HG02571 (cell line): ENCODE measurements around the gene STXBP5.

Experiments used
- ATAC-seq: cut with Tn5 transposase; IDR thresholded peaks from one replicate; pipeline ENCODE4 v1.9.1; 2021; ENCODE audit warnings: mild to moderate bottlenecking, moderate library complexity; ENCODE audit not compliant: unreplicated experiment

STXBP5 gene

DNA sequence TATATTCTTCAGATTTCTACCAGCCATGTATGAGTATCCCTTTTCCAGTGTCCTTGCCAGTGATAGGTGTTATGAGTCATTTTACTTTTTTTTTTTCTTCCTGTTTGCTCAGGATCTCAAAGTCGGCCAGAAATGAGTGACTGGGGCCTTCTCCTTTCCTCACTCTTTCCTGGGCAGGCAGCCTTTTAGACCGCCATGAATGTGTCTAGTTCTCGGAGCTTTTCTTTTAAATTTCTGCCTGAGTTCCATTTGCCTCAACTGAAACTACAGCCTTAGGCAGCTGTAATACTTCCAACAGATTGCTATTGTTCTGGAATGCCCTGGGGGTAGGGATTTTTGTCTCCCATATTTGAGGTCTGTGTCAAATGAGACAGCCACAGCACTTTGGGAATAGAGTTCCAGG, 83.7 kb downstream of the STXBP5 start:
- ATAC-seq = no peak

DNA sequence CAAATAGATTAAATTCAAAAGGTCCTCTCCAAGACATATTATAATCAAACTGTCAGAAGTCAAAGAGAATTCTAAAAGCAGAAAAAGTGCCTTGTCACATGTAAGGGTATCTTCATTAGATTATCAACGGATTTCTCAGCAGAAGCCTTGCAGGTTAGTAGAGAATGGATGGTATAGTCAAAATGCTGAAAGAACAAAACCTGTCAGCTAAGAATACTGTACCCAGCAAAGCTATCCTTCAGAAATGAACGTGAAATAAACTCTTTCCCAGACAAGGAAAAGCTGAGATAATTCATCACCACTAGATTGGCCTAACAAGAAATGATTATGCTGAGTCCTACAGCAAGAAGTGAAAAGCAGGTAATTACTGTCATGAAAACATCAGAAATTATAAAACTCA, 92.9 kb downstream of the STXBP5 start:
- no peak for ATAC-seq

DNA sequence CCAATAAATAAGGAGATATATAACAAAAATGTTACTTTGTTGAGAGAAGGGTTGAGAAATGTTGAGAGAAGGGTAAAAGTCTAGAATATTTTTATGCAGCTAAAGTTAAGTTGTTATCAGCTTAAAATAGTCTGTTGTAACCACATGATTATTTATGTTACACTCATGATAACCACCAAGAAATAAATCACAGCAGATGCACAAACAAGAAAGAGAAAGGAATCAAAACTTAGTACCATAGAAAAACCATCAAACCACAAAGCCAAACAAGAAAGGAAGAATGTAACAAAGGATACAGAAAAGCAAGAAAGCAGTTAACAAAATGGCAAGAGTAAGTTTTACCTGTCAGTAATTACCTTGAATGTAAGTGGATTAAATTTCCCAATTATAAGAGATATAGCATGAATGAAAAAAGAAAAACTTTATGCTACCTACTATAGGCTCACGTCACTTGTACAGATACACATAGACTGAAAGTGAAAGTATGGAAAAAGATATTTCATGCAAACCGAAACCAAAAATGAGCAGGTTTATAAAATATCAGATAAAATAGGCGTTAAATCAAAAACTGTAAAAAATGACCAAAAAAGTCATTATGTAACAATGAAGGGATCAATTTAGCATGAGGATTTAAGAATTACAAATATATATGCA, 93.6 kb downstream of the STXBP5 start:
- ATAC-seq = no peak

DNA sequence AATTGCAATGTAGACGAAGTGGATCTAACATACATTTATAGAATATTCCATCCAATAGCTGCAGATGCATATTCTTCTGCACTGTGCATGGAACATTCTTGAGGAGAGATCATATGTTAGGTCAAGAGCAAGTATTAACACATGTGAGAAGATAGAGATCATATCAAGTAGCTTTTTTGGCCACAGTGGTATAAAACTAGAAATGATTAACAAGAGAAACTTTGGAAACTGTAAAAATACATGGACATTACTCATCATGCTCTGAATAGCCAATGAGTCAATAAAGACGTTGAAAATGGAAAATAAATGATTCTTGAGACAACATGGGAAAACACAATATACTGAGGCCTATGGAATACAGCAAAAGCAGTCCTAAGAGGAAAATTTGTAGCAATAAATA, 94.2 kb downstream of the STXBP5 start:
- ATAC-seq = no peak

DNA sequence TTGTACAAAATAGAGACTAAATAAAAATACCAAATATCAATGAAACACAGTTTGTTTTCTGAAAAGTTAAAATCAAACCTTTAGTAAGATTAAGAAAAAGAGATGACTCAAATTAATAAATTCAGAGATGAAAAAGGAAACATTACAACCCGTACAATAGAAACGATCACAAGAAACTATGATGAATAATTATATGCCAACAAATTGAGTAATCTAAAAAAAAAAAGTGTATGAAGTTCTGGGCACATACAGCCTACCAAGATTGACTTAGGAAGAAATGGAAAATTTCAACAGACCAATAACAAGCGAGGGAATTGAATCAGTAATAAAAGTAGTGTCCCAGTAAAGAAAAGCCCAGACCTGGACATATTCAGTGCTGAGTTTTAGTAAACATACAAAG, 94.8 kb downstream of the STXBP5 start:
- no peak for ATAC-seq

DNA sequence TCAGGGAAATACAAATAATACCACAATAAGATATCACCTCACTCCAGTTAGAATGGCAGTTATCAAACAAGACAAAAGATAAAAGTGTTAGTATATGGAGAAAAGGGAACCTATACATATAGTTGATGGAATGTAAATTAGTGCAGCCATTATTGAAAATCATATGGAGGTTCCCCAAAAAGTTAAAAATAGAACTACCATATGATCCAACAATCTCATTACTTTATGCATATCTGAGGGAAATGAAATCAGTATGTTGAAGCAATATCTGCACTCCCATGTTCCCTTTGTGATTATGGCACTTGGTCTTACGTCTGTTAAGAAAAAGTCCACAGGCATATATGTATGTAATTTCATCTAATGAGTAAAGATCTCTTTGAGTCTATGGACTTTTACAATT, 96.9 kb downstream of the STXBP5 start:
- ATAC-seq = no peak

DNA sequence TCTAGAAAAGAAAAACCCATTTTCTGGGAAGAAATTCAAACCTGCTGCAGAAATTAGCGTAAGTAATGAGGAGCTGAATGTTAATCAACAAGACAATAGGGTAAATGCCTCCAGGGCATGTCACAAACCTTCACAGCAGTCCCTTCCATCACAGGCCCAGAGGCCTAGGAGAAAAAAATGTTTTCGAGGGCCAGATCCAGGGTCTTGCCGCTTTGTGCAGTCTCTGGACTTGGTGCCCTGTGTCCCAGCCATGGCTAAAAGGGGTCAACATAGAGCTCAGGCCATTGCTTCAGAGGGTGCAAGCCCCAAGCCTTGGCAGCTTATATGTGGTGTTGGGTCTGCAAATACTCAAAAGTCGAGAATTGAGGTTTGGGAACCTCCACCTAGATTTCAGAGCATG, 99.8 kb downstream of the STXBP5 start:
- no peak for ATAC-seq

DNA sequence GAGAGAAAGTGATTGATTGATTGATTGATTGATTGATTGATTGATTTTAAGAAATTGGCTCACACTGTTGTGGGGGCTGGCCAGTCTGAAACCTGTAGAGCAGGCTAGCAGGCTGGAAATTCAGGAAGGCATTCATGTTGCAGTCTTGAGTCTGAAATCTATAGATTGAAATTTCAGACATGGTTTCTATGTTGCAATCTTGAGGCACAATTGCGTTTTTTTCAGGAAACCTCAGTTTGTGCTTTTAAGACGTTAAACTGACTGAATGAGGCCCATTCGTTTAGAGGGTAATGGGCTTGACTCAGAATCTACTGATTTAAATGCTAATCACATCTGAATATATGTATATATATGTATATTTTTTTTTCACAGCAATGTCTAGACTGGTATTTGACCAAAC, 106.3 kb downstream of the STXBP5 start:
- no peak for ATAC-seq

DNA sequence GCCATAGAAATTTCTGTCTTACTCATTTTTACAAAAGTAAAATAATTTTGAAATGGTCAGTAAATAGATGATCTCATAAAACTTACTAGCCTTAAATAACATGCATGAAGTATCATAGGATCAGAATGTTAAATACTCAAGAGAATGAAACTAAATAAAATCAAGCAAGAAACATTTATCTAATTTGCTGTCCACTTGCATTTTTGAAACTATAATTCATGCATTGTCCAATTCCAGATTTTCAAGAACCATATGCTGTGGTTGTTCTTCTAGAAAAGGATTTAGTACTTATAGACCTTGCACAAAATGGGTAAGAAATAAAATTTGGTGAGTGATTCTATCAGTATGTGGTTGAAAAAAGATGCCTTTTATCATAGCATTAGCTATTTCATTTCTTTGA, 107.0 kb downstream of the STXBP5 start:
- ATAC-seq = no peak

DNA sequence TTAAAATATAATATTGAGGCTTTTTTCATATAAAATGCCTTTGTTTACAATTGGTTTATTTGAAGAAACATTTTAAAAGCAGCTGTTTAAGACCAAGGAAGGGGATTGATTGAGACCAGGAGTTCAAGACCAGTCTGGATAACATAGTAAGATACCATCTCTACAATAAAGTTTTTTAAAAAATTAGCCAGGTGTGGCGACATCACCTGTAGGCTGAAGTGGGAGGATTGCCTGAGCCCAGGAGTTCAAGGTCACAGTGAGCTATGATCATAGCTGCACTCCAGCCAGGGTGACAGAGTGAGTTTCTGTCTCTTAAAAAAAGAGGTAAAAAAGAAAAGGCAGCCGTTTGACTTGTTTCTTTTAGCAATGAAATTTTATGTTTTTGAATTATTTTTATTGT, 117.0 kb downstream of the STXBP5 start:
- no peak for ATAC-seq

DNA sequence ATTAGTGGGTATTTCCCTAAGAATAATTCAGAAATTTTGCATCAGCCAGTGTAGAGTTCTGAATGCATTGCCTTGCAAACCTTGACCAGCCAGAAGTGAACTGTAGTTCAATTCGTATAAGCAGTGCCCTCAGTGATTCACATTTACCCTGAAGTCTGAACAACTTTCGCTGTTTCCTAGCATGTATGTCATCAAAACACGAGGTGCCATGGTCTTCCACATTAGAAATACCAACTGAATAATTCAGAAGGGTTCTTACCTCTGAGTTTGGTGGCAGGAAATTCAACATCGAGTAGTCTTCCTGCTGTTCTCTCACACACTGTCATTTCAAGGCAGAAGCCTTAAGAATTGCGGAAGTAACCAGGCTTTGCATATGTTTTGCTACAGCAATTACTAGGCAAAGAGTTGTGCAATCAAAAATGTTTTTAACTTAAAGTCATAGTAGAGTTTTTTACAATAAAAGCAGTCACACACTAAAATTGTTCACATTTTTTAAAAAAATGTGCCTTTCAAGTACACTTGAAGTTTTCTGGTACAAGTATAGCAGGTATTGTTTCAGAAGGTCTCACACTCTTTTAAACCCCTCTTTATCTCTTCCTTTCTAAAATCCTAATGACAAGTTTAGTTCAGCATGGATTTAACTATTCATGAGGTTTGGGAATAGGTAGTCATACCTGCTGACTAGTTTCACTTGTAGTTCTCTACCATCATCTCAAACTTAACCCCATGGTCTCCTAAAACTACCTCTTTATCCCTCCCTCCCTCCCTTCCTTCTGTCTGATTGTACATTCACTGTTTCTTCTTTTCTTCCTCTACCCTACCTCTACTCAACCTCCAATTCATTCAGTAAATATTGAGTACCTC, 118.3 kb downstream of the STXBP5 start:
- peak; percentile 96 for ATAC-seq

DNA sequence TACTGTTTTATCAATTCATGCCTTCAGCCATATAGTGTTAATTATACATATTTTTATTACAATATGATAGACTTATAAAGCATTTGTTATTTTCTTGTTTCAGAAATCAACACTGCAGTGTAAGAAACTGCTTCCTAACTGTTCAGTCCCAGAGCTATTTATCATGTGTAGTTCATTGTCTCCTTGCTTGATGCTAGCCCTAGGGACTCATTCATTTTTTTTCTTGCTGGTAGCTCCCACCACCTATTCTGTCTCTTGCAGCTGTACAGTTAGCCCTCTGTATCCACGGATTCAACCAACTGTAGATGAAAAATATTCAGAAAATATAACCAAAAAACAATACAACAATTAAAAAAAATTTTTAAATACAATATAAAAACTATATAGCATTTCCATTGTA, 121.3 kb downstream of the STXBP5 start:
- ATAC-seq = no peak

DNA sequence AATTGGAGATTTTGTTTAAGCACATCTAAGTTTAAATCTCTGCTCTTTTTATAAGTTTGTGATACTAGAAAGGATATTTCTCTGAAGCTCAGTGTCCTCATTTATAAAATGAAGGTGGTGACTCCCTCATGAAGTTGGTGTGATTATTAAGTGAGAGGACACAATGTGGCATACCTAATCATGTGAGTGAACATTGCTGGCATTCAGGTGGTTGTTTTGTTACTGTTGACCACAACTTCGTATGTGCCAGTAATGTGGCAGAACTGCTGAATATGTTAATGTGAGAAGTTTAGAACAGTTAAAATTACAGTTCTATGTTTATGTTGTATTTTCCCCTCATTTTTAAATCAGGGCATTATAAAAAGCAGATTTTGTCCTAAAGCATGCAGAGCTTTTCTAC, 127.2 kb downstream of the STXBP5 start:
- ATAC-seq = no peak

DNA sequence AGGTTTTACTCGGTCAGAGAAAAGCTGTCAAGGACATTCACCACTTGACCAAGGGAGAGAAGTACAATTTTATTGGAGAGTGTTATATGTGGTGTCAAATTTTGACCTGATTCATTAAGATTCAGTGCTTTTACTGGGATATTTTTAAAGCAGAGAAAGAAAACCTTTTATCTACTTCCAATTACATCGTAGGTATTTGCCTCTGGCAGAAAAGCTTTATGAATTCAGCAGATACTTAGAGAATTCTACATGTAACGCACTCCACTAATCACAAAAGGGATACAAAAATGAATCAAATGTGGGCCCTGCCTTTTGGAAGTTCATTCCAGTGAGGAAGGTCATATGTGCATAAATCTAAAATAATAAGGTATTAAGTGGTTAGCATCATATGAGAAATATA, 133.7 kb downstream of the STXBP5 start:
- no peak for ATAC-seq

DNA sequence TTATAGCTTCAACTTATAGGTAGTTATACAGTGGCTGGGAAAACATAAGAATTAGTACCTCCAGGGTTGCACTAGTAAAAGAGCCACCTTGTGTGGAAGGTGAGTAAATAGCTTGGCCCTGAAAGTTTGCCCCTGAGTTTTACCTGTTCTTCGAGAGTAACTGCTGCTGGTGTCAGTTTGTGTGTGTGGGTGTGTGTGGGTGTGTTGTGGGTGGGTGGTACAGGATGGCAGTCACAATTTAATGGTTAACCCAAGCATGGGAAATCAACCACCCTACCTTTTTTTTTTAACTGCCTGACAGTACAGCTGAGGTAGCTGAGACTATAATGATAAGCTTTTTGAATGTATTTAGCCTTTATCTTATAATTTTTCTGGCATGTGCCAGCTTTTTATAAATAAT, 137.3 kb downstream of the STXBP5 start:
- no peak for ATAC-seq

DNA sequence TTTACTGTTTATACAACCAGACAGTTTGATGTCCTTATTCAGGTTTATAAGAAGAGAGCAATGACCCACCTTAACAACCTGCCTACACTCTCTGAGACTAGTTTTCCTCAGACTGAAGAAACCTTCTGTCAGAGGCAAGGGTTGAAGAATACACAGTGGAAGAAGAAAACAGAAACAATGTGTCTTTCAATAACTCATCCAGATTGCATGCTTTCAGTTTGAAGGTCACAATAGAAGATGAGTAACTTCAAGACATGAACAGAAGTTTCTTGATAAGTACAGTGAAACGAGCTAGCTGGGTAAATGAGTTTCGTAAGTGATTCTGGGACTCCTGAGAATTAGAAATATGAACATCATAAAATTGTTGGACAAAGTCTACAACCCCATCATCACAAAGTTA, 141.7 kb downstream of the STXBP5 start:
- ATAC-seq = no peak

DNA sequence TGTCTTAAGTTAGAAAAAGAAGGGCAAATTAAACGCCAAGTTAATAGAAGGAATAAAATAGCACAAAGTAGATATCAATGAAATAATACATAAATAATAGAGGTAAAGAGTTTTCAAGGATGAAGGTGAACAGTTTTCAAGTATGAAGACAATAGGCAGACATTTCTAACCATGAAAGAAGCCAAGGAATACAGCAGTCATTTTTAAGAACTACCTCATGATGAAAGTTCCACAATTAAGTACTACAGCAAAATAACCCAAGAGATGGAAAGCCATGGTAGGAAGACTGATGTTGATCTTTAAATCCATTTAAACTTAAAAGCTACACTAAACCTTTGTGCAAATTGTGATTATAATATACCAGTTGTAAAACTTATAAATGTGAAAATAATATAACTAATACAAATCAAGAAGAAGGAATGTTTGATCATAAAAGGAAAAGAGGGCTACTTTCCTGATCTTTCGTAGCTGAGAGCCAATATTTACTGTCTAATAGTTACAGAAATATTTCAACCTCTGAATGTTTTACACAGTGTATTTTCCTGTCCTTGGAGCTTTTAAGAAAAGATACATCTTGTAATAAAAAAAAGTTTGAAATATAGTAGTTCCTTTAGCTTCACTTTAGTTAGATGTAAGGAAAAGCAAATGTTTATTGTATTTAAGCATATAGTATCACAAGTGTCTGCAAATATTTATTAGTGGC, 143.1 kb downstream of the STXBP5 start:
- ATAC-seq = no peak

DNA sequence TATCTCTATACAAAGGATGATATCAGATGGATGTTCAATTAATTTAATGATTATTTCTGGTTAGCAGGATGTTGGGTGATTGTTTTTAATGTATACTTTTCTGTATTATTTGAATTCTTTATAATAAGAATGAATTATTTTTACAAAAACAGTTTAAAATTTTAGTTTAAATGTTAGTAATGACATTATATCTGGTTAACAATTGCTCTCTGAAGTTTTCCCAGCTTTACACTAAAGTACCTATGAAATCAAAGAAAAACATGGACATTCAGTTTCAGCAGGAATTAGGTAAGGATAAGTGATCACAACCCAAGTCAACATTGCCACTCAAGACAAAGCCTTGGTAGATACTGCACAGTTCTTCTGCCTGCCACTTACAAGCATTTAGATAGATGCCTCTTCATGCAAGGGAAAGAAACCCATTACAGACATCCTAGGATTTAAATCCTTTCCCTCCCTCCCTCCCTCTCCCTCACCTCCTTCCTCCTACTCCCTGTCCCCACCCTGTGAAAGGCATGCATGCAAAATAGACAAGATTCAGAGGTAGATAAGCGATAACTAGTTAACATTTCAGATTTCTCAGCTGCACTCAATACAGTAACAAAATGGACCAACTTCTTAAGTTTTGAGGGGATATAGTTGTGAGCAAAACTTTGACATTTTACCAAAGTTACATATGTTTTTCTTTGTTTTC, 143.8 kb downstream of the STXBP5 start:
- ATAC-seq = no peak

DNA sequence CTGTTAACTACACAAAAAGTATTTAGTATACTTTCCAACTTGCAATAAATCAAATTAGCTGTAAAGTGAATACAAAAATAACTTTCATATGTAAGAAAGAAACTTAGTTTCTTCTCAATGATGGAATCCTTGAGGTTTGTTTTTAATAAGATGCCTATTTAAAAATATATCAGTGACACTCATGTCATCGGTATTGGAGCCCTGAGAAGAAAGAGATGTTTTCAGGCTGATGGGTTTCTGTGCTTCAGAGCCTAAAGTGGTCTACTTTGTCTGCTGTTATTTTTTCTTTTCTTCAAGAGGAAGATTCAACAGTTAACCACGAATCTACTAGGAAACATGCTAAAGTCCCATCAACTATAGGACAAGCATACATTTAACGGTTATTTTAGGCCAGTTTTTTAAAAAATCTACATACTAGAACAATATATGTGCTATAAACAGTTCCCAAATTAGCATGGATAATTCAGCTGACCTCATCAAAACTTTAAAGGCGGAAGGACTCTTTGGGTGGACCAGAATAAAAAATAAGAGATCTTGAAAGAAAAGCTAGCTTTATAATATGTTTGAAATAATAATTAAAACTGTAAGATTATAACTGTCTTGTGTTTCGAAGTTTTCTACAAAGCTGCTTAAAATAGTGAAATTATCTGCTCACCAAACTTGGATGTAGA, 157.2 kb downstream of the STXBP5 start:
- ATAC-seq = no peak

DNA sequence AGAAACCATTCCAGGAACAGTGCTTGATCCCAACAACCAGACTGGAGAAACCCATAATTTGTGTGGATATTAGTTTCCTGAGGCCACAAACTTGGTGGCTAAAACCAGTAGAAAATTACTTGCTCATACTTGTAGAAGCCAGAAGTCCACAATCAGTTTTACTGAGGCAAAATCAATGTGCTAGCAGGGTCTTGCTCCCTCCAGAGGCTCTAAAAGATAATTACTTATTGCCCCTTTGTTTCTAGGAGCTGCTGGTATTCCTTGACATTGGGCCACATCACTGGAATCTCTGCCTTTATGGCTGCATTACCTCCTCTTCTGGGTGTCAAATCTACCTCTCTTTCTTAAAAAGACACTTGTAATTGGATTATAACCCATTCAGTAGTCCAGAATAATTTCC, 162.1 kb downstream of the STXBP5 start:
- no peak for ATAC-seq

DNA sequence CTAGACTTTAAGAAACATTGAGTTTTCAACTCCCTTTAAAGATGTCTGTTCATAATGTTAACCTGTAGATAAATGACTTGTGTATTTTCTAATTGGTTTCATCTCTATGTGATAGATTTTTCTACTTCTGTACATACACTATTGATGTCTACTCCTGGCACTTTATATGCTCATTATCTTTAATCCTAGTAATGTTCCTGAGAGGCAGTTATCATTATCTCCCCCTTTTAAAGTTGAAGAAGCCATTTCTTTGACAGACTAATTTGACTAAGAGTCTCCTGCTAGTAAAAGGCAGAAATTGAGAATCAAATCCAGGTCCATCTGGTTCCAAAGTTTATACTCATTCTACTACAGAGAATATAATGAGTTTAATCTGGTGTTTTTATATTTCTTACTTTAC, 167.1 kb downstream of the STXBP5 start:
- ATAC-seq = no peak
